Psoas muscle (tissue), 8 donors: ENCODE results near the gene AGTRAP. TPM values are rescaled to one million over a fixed set of nuclear protein-coding genes. Genes with fewer than 3 reads are reported as not detected.

ENCODE experiments used
- ATAC-seq, 4 donors: fragments of 200-7000 bp; cut with Tn5 transposase; one replicate each; pipeline ENCODE4 v1.9.1; 2020; ENCODE audit warnings: moderate library complexity in 3 of 4, mild to moderate bottlenecking in 2 of 4
- DNase-seq, 2 donors: peaks; one replicate each; pipeline ENCODE4 v3.0.0-alpha.2; 2020
- H3K27ac ChIP-seq: fragments of 200-600 bp; one replicate; pipeline ENCODE4 v1.8.0; 2022
- H3K27me3 ChIP-seq, 3 donors: fragments of 200-600 bp in 1 of 3; one replicate each; pipeline versions ENCODE4 v1.6.1 to v1.8.0; 2013 to 2022; ENCODE audit warnings: low read length in 2 of 3, mild to moderate bottlenecking in 2 of 3, moderate library complexity in 1 of 3; ENCODE audit not compliant: insufficient read depth in 3 of 3
- H3K36me3 ChIP-seq, 2 donors: fragments of 200-600 bp in 1 of 2; one replicate each; pipeline versions ENCODE4 v1.6.1 to v1.8.0; 2013 to 2022; ENCODE audit warnings: low read depth in 1 of 2, mild to moderate bottlenecking in 1 of 2, moderate library complexity in 1 of 2; ENCODE audit not compliant: insufficient read depth in 1 of 2
- H3K4me1 ChIP-seq: fragments of 200-600 bp; one replicate; pipeline ENCODE4 v1.8.0; 2022
- H3K4me3 ChIP-seq: fragments of 200-600 bp; one replicate; pipeline ENCODE4 v1.8.0; 2022; ENCODE audit warnings: mild to moderate bottlenecking
- H3K9me3 ChIP-seq: fragments of 200-600 bp; one replicate; pipeline ENCODE4 v1.8.0; 2022
- WGBS, 3 donors: extraction: QIAGEN DNeasy Blood & Tissue Kit; methylation state at CpG; one replicate each; pipeline versions ENCODE4 v1.1.6 to v1.1.7; 2013; 5-methylcytosine and 5-hydroxymethylcytosine counted together
- intact Hi-C, 2 donors: fragments of 100-400 bp; cut with DNase I; formaldehyde crosslinking; loops; one replicate each; pipeline versions ENCODE4 v1.11.0 to v1.14.2; 2022
- polyA plus RNA-seq, 3 donors: library from polyadenylated mRNA; stranded (reverse); fragments of 200-250 nt; gene quantifications; one replicate each; pipeline ENCODE4 v1.2.3, GENCODE V29; 2013
- total RNA-seq, 4 donors: library from RNA; stranded (reverse); fragmentation: NEBNext Ultra II Directional in 2 of 4; extraction: Animal tissue kit (Norgen Biotek cat#: 25700) in 2 of 4; gene quantifications; one replicate each; pipeline versions ENCODE4 v1.2.1 to v1.2.4, GENCODE V29; 2021 to 2023
- TF ChIP-seq, protein P1 (sequence below): fragments of 200-600 bp; IDR thresholded peaks from one replicate; pipeline ENCODE4 v1.8.0; 2022; ENCODE audit warnings: antibody characterized with exemption
- donor health status: healthy with polysubstance abuse.
- donor health status: DM: no; HTN: no; CAD: no; lungs with moderate emphysema.
- donor health status: Bipolar disorder and iron deficiency.
- donor health status: healthy.
- donor health status: DM: yes; HTN: yes; CAD: no.
- donor health status: DM: no; HTN: no; CAD: no.
- donor health status: DM: no; HTN: no; CAD: no.
- donor health status: DM: yes; HTN: yes; CAD: no.

The AGTRAP gene
- total and polyA plus RNA-seq, 7 donors, result 28.5 to 179 (median 43.2) TPM

DNA sequence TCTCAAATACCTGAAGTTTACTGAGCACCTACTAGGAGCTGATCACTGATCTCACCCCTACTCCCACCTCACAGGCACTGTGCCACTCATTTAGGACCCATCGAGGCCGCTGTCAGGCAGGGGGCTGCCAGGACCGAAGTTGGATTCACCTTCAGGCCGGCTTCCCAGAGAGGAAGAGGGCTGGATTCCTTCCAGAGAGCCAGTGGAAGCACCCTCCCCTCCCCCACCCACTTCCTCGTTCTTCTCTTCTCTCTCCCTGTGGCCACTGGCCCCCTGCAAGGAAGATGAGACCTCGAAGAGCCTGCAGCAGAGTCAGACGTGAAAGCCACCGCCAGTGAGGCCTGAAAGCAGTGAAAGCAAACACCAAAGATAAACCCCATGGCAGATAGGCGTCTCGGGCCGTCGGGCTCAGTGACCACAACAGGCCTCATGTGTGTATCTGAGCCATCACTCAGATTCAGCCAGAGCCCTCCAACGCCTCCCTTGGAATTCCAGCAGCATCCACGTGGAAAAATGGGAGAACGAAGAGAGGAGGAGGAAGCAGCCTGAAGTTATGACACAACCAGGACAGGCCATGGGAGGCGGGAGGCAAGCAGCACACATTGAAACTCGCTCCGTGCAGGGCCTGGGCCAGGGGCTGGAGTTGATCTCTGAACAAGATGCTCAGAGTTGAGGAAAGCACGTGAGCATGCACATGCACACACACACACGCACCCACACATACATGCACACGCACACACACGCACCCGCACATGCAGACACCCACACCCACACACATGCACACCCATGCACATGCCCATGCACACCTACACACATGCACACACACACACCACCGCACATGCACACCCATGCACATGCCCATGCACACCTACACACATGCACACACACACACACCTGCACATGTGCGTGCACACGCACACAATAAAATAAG is 6.2 kb upstream of the AGTRAP start:
- Histone ChIP-seq H3K27ac (no peak overlapping the region), H3K36me3 (no peaks in the 10 kb centered on the region), H3K27me3 (no peaks in the 10 kb centered on the region), H3K9me3 (no peaks in the 10 kb centered on the region), H3K4me3 (no peak overlapping the region), H3K4me1 (no peaks in the 10 kb centered on the region)
- ATAC-seq (no peak), DNase-seq (no peak)
- TF ChIP-seq, protein P1, sequence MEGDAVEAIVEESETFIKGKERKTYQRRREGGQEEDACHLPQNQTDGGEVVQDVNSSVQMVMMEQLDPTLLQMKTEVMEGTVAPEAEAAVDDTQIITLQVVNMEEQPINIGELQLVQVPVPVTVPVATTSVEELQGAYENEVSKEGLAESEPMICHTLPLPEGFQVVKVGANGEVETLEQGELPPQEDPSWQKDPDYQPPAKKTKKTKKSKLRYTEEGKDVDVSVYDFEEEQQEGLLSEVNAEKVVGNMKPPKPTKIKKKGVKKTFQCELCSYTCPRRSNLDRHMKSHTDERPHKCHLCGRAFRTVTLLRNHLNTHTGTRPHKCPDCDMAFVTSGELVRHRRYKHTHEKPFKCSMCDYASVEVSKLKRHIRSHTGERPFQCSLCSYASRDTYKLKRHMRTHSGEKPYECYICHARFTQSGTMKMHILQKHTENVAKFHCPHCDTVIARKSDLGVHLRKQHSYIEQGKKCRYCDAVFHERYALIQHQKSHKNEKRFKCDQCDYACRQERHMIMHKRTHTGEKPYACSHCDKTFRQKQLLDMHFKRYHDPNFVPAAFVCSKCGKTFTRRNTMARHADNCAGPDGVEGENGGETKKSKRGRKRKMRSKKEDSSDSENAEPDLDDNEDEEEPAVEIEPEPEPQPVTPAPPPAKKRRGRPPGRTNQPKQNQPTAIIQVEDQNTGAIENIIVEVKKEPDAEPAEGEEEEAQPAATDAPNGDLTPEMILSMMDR, result no peak
- WGBS, 3 donors, result 67 to 70% (median 68%) methylated on average over 26 of the region's 26 CpGs
- intact Hi-C loops, result loop anchor here in 1 of 2 donors (10.0 kb wide), 1 partner anchor 455 kb away; the partner anchor contains the start of gene UBIAD1

DNA sequence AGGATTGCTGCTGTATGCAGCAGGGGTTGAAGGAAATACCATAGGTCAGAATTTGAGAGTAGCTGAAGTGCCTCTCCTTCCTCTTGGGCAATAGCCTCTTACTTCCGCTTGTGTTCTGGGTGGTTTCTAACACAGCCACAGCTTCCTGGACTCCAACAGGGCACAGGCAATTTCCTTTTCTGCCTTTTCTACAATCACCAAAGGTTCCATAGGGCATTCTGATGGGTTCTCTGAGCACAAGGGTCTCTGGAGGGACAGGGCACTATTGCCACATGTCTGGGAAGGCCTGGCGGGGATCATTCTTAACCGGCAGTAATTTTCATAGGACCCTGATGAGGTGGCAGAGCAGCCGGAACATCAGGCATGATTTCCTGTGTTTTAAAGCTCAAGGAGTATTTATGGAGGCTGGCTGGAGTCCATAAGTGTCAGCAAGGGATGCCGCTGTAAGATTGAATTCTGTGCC is 5.5 kb upstream of the AGTRAP start:
- DNase-seq (no peak), ATAC-seq (peak in 1 of 4 donors; percentile 44)
- 48 to 64% (median 54%) methylated on average over 5 of the region's 5 CpGs for WGBS, 3 donors
- TF ChIP-seq, protein P1, result no peak
- no peaks in the 10 kb centered on the region for H3K4me1 ChIP-seq
- H3K27ac ChIP-seq, result no peak overlapping the region
- intact Hi-C loops, result loop anchor here in 1 of 2 donors (10.0 kb wide), 1 partner anchor 456 kb away; the partner anchor contains the start of gene UBIAD1
- H3K36me3 ChIP-seq, result no peaks in the 10 kb centered on the region
- no peaks in the 10 kb centered on the region for H3K9me3 ChIP-seq
- no peaks in the 10 kb centered on the region for H3K27me3 ChIP-seq
- no peak overlapping the region for H3K4me3 ChIP-seq

DNA sequence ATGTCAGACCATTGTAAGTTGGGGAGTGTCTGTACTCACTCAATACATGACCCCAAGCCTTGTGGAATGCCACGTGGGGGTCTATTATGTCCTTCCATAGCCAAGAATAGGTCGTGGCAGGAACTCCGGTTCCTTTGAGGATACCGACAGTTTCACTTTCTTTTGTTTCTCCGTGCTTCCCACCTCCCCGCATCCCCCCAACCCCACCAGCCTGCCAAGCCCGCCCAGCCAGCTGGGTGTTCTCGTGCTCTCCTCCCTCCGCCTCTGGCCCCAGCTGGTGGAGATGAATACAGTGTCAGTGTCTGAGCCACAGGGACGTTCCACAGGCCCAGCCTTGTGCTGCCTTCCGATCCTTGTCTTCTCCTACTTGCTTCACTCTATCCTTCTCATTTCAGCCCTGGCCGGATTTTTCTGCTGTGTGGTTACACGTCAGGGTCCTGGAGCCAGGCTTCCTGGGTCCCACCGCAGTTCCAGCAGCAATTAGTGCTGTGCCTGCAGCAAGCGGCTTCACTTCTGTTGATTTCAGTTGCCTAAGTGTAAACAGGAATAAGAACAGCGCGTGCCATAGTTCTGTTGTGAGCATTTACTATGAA is 4.1 kb upstream of the AGTRAP start:
- H3K4me3 ChIP-seq, result peak overlapping the region; percentile 17
- H3K4me1 ChIP-seq, result peaks cover 3% of the 10 kb centered on the region
- peak overlapping the region; percentile 33 for H3K27ac ChIP-seq
- no peaks in the 10 kb centered on the region for H3K9me3 ChIP-seq
- intact Hi-C loops, result loop anchor here in 1 of 2 donors (10.0 kb wide), 1 partner anchor 457 kb away; the partner anchor contains the start of gene UBIAD1
- TF ChIP-seq, protein P1, result no peak
- no peaks in the 10 kb centered on the region for H3K27me3 ChIP-seq
- ATAC-seq, result peak in 3 of 4 donors; percentile 17 to 77 (median 64)
- peak; percentile 80 to 82 for DNase-seq
- WGBS, 3 donors, result 5 to 26% (median 16%) methylated on average over 15 to 17 of the region's 17 CpGs
- no peaks in the 10 kb centered on the region for H3K36me3 ChIP-seq

DNA sequence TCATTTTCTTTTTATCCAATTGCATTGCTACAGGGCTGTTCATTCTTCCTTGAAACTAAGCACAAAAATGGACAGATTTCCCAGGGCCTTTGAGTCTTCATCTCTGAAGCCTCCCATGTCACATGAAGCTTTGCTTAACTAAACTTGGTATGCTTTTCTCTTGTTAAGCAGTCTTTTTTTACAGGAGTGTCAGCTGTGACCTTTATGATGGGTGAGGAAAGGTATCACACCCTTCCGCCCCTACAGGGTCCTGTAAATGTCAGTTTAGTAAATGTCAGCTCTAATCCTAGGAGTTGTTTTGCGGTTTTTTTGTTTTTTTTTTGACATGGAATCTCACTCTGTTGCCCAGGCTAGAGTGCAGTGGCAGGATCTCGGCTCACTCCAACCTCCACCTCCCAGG is 2.6 kb upstream of the AGTRAP start:
- Histone ChIP-seq H3K4me1 (peaks cover 17% of the 10 kb centered on the region), H3K36me3 (no peaks in the 10 kb centered on the region), H3K4me3 (no peak overlapping the region), H3K9me3 (no peaks in the 10 kb centered on the region), H3K27me3 (no peaks in the 10 kb centered on the region), H3K27ac (no peak overlapping the region)
- DNase-seq, result no peak
- no peak for ATAC-seq
- TF ChIP-seq, protein P1, result no peak
- intact Hi-C loops, result loop anchor here in 1 of 2 donors (10.0 kb wide), 1 partner anchor 459 kb away; the partner anchor contains the start of gene UBIAD1
- WGBS, 3 donors, result 95 to 98% (median 95%) methylated on average over 3 of the region's 3 CpGs
